Lower leg skin (tissue), 4 donors: ENCODE measurements around the gene PRDM11. TPM values are rescaled to one million over a fixed set of nuclear protein-coding genes. Genes with fewer than 3 reads are reported as not detected.

Experiments used
- DNase-seq, 2 donors: peaks; one replicate each; pipeline ENCODE4 v3.0.0-alpha.2; 2019; ENCODE audit warnings: low spot score in 2 of 2
- H3K4me3 ChIP-seq: fragments of 200-600 bp; sonication (generic); 2 replicates; pipeline ENCODE4 v1.5.1; 2017; ENCODE audit warnings: mild to moderate bottlenecking, low read depth; ENCODE audit not compliant: poor library complexity, severe bottlenecking
- POLR2A ChIP-seq, 2 donors: fragments of 450-650 bp; IDR thresholded peaks; one replicate each; pipeline ENCODE4 v1.6.1; 2016 to 2017; ENCODE audit warnings: antibody characterized with exemption in 2 of 2, mild to moderate bottlenecking in 1 of 2, moderate library complexity in 1 of 2
- WGBS, 2 donors: methylation state at CpG; one replicate each; pipeline ENCODE4 v1.1.5; 2018; 5-methylcytosine and 5-hydroxymethylcytosine counted together
- intact Hi-C: fragments of 100-400 bp; cut with DNase I; formaldehyde crosslinking; loops from one replicate; pipeline ENCODE4 v1.15.0; 2023; ENCODE audit warnings: low total_unique reads
- total RNA-seq, 4 donors: library from RNA; depleted of rRNA; stranded (reverse); fragments of >200 nt; gene quantifications; one replicate each; pipeline ENCODE4 v1.1.0, GENCODE V29; 2016
- TF ChIP-seq, protein P1 (sequence below), 3 donors: fragments of 450-650 bp; IDR thresholded peaks; one replicate each; pipeline ENCODE4 v1.5.1; 2016; ENCODE audit warnings: antibody characterized with exemption in 3 of 3, mild to moderate bottlenecking in 3 of 3, moderate library complexity in 2 of 3

PRDM11 gene
- total RNA-seq, 4 donors from 2014 or later: 3.2 to 9.5 (median 6.6) TPM

DNA sequence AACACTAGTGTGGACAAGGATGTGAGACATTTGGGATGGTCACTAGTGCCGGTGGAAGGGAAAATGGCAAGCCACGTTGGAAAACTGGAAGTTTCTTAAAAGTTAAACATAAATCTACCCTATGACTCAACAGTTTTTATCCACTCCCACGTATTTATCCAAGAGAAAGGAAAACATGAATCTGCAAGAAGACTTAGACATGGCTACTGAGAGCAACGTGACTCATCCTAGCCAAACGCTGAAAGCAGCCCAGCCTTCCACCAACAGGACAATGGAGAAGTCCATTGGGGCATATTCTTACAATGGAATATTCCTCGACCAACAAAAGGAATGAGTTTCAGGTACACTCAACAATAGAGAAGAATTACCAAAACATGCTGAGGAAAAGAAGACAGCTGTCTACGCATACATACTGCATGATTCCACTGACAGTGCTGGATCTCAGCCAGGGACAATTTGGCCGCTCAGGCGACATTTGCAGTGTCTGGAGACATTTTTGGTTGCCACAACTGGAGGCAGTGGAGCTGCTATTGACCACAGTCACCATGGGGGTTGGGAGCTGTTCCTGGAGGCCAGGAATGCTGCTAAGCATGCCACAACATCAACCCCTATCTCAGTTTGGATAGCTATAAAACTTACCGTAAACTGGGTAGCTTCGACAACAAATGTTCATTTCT, 118.5 kb downstream of the PRDM11 start:
- no peak for TF ChIP-seq POLR2A (IDR thresholded peaks at IDR 0.05)
- TF ChIP-seq, protein P1, sequence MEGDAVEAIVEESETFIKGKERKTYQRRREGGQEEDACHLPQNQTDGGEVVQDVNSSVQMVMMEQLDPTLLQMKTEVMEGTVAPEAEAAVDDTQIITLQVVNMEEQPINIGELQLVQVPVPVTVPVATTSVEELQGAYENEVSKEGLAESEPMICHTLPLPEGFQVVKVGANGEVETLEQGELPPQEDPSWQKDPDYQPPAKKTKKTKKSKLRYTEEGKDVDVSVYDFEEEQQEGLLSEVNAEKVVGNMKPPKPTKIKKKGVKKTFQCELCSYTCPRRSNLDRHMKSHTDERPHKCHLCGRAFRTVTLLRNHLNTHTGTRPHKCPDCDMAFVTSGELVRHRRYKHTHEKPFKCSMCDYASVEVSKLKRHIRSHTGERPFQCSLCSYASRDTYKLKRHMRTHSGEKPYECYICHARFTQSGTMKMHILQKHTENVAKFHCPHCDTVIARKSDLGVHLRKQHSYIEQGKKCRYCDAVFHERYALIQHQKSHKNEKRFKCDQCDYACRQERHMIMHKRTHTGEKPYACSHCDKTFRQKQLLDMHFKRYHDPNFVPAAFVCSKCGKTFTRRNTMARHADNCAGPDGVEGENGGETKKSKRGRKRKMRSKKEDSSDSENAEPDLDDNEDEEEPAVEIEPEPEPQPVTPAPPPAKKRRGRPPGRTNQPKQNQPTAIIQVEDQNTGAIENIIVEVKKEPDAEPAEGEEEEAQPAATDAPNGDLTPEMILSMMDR (IDR thresholded peaks at IDR 0.05): no peak
- no peak for DNase-seq
- no peak overlapping the region for H3K4me3 ChIP-seq
- WGBS, 2 donors: 53 to 61% methylated on average over 11 of the region's 11 CpGs
- intact Hi-C loops: no loop called here

DNA sequence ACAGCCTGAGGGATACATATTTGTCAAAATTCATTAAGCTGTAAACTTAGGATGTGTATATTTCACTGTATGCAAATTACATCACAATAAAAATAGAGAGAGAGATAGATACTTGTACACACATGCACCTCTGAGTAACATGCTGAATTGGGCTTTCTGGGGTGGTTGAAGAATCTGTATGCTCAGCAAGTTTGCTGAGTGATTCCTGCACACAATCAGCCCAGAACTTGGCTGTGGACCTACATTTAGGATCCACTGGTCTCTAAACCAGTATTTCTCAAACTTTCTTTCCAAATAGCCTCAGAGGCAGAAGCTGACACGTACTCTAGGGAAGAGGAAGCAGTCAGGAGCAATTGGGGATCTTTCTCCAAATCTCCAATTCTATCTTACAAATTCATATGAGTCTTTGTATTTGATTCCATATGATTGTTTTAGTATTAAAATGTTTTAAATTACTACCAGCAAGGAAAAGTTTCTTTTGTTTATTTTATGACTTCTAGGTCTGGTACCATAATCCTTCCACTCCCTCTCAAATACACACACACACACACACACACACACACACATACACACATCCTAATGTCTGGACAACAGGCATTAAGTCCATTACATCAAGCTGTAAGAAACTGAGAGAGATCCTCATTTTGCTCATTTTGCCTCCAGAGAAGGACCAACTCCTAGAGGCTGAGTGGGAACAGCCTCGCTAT, 119.7 kb downstream of the PRDM11 start:
- intact Hi-C loops: no loop called here

DNA sequence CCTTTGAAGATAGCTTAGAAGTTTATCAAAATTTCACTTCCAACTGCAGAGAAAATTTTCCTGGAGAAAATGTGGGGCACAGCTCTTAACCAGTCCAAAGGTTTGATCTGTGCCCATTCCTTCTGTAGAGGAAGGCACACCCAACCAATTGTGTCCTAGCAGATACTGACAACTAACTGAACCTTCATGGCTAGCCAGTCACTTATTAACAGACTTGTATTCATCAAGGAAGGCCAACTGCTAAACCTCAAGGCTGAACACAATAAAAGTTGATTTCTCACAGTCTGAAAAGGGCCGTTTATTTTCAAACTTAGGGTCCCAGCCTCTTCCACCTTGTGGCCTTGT, 120.2 kb downstream of the PRDM11 start:
- DNase-seq: no peak
- intact Hi-C loops: no loop called here
- no peak overlapping the region for H3K4me3 ChIP-seq
- no peak for TF ChIP-seq POLR2A (IDR thresholded peaks at IDR 0.05)
- TF ChIP-seq, protein P1 (IDR thresholded peaks at IDR 0.05): no peak
- WGBS, 2 donors: 84 to 95% methylated on average over 1 of the region's 1 CpG

More for the DNA sequence above, 119.7 kb downstream of the PRDM11 start:
- TF ChIP-seq, protein P1 (IDR thresholded peaks at IDR 0.05): no peak
- TF ChIP-seq POLR2A (IDR thresholded peaks at IDR 0.05): no peak
- DNase-seq: no peak
- WGBS, 2 donors: 69 to 75% methylated on average over 2 of the region's 2 CpGs
- H3K4me3 ChIP-seq: no peak overlapping the region

DNA sequence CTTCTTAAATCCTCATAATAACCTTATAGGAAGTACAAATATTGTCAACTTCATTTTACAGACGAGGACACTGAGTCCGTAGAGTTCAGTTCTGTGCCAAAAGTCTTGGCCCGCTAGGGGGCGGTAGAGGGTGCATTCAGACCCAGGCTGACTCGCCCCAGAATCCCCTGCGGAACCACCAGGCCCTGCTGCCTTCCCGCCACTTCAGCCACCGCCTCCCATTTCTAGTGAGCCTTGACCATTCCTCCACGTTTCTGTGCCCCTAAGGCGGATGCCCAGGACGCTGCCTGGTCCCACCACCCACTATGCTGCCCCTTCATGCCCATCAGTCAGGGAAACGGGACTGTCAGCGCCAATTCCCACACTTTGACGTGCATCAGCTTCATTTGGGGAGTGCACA, 120.6 kb downstream of the PRDM11 start:
- 72 to 77% methylated on average over 14 of the region's 14 CpGs for WGBS, 2 donors
- no peak for TF ChIP-seq POLR2A (IDR thresholded peaks at IDR 0.05)
- TF ChIP-seq, protein P1 (IDR thresholded peaks at IDR 0.05): no peak
- H3K4me3 ChIP-seq: no peak overlapping the region
- no peak for DNase-seq
- intact Hi-C loops: no loop called here

DNA sequence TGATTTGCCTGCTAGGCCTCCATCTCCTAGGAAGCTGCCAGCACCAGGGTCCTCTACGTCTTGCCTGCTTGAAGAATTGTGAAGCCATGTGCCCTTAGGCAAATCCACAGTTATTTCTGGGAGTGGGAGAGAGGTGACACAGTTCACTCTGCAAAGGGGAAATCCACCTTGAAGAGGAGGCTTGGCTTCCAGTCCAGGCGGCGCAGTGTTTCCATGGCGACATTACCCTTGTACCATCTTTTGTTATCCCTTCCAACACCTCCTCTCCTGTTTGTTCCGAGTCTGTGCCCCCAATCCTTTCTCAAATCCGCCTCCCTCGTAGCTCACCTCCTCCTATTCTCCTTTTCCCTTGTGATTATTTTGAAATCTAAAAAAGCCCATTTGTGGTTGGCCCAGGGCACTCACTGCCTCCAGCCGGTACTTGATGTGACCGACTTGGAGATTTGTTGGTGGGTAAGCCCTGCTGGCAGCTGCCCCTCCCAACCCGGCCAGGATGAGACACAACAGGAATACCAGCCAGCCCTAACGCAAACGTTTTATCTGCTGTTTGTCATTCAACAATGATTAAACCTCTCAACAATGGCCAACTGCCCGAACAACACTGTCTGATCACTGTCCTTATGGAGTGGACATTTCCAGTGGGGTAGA, 121.3 kb downstream of the PRDM11 start:
- intact Hi-C loops: no loop called here
- TF ChIP-seq POLR2A (IDR thresholded peaks at IDR 0.05): no peak
- no peak for DNase-seq
- WGBS, 2 donors: 69 to 75% methylated on average over 13 of the region's 13 CpGs
- H3K4me3 ChIP-seq: no peak overlapping the region

DNA sequence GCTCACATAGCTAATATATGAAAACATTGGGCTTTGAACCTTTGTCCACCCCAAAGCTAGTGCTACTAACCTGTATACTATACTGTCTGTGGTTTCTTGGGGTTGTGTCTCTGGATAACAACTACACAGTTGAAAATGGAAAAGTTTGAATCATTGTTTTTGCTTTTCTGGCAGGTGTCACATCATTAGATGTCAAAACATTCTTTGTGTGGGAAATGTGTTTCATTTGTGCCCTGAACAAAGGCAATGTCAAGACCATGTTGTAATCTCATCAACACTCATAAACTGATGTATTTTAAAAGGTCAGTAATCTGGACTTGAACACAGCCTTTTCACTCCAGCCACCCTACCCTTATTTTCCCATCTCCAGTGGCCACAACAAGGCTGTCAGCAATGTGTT, 123.2 kb downstream of the PRDM11 start:
- TF ChIP-seq POLR2A (IDR thresholded peaks at IDR 0.05): no peak
- TF ChIP-seq, protein P1 (IDR thresholded peaks at IDR 0.05): no peak
- no peak for DNase-seq
- intact Hi-C loops: no loop called here
- no peak overlapping the region for H3K4me3 ChIP-seq
